Testis (tissue), 3 donors: ENCODE results near the gene GRIA4. TPM values are rescaled to one million over a fixed set of nuclear protein-coding genes. Genes with fewer than 3 reads are reported as not detected.

Source experiments
- DNase-seq: peaks from one replicate; pipeline ENCODE4 v3.0.0-alpha.2; 2019
- H3K27ac ChIP-seq, 2 donors: fragments of 200-600 bp; sonication (generic); one replicate each; pipeline ENCODE4 v1.5.1; 2019
- H3K27me3 ChIP-seq: fragments of 200-600 bp; sonication (generic); one replicate; pipeline ENCODE4 v1.5.1; 2019
- H3K36me3 ChIP-seq: fragments of 200-600 bp; sonication (generic); one replicate; pipeline ENCODE4 v1.5.1; 2017; ENCODE audit warnings: low read depth; ENCODE audit errors: missing control alignments
- H3K4me1 ChIP-seq: fragments of 200-600 bp; sonication (generic); one replicate; pipeline ENCODE4 v1.5.1; 2019
- H3K4me3 ChIP-seq, 2 donors: fragments of 200-600 bp; sonication (generic); one replicate each; pipeline ENCODE4 v1.5.1; 2017 to 2019
- H3K9me3 ChIP-seq: fragments of 200-600 bp; sonication (generic); one replicate; pipeline ENCODE4 v1.5.1; 2017
- POLR2A ChIP-seq: fragments of 450-650 bp; IDR thresholded peaks from one replicate; pipeline ENCODE4 v1.6.1; 2017; ENCODE audit warnings: antibody characterized with exemption, mild to moderate bottlenecking, moderate library complexity
- whole genome bisulfite sequencing, 2 donors: methylation state at CpG; one replicate each; pipeline ENCODE4 v1.1.5; 2018; 5-methylcytosine and 5-hydroxymethylcytosine counted together
- intact Hi-C: fragments of 100-400 bp; cut with DNase I; formaldehyde crosslinking; loops from one replicate; pipeline ENCODE4 v1.15.1; 2023; ENCODE audit warnings: low total_unique reads
- polyA plus RNA-seq: library from polyadenylated mRNA; stranded (reverse); fragments of 350-450 nt; fragmentation: Illumina TruSeq; extraction: RNeasy Lipid Tissue Mini Kit (QIAGEN cat#74804); gene quantifications from one replicate; pipeline ENCODE4 v1.2.3, GENCODE V29; 2014; ENCODE audit warnings: low read depth, low replicate concordance; ENCODE audit not compliant: insufficient read depth
- total RNA-seq, 2 donors: library from RNA; depleted of rRNA; stranded (reverse); fragments of >200 nt; gene quantifications; one replicate each; pipeline ENCODE4 v1.2.3, GENCODE V29; 2016
- TF ChIP-seq, protein P1 (sequence below), 3 experiments: fragments of 450-650 bp in 2 of 3; fragments of 200-600 bp in 1 of 3; sonication (generic) in 1 of 3; IDR thresholded peaks; one replicate each; pipeline ENCODE4 v1.5.1; 2016 to 2019; ENCODE audit warnings: antibody characterized with exemption in 3 of 3, mild to moderate bottlenecking in 2 of 3, moderate library complexity in 1 of 3

GRIA4 gene
- total and polyA plus RNA-seq, 3 donors from 2014 or later = 0.08 to 1.1 (median 0.18) TPM

DNA sequence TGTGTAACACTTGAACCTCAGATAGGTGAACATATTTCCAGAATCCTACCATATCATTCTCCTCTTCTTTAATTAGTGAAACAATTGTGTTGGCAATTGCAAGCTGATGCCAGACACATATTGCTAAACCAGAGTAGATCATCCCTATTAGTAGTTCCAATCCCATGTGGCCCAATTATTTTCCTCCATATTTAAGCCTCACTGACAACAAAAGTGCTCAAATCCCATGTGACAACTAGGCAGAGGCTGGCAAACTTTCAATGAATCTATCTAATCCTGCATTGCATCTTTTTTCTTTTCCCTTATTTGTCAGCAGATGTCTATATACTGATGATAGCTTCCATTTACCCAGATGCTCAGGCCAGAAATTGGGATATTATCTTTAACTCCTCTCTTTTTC lies 90.4 kb downstream of the GRIA4 start:
- no peak for DNase-seq
- Histone ChIP-seq H3K4me3 (no peak overlapping the region), H3K27me3 (no peaks in the 10 kb centered on the region), H3K27ac (no peak overlapping the region), H3K36me3 (no peaks in the 10 kb centered on the region), H3K4me1 (no peaks in the 10 kb centered on the region), H3K9me3 (no peaks in the 10 kb centered on the region)
- TF ChIP-seq, protein P1, sequence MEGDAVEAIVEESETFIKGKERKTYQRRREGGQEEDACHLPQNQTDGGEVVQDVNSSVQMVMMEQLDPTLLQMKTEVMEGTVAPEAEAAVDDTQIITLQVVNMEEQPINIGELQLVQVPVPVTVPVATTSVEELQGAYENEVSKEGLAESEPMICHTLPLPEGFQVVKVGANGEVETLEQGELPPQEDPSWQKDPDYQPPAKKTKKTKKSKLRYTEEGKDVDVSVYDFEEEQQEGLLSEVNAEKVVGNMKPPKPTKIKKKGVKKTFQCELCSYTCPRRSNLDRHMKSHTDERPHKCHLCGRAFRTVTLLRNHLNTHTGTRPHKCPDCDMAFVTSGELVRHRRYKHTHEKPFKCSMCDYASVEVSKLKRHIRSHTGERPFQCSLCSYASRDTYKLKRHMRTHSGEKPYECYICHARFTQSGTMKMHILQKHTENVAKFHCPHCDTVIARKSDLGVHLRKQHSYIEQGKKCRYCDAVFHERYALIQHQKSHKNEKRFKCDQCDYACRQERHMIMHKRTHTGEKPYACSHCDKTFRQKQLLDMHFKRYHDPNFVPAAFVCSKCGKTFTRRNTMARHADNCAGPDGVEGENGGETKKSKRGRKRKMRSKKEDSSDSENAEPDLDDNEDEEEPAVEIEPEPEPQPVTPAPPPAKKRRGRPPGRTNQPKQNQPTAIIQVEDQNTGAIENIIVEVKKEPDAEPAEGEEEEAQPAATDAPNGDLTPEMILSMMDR (IDR thresholded peaks at IDR 0.05) = no peak
- no peak for TF ChIP-seq POLR2A
- intact Hi-C loops = no loop called here

DNA sequence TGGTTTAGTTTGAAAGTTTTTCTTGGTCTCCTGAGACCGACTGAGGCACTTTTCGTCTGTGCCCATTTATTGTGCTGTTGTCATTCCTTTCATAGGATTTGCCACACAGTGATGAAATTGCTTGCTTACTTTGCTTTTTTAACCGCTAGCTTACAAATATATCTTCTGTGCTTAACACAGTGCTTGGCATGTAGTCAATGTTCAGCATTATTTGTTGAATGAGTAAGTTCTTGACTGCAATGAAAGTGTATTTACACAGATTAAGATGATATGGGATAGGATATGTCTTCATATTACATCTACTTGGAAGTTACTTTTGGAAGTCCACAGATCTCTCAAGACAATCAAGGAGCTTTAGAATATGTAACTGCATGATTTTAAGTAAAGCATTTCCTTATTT lies 91.2 kb downstream of the GRIA4 start:
- no peaks in the 10 kb centered on the region for H3K4me1 ChIP-seq
- no peak overlapping the region for H3K27ac ChIP-seq
- H3K27me3 ChIP-seq = no peaks in the 10 kb centered on the region
- TF ChIP-seq POLR2A = no peak
- TF ChIP-seq, protein P1 (IDR thresholded peaks at IDR 0.05) = no peak
- H3K9me3 ChIP-seq = no peaks in the 10 kb centered on the region
- DNase-seq = no peak
- intact Hi-C loops = no loop called here
- no peaks in the 10 kb centered on the region for H3K36me3 ChIP-seq
- H3K4me3 ChIP-seq = no peak overlapping the region
- 89 to 96% methylated on average over 3 of the region's 3 CpGs for WGBS, 2 donors

DNA sequence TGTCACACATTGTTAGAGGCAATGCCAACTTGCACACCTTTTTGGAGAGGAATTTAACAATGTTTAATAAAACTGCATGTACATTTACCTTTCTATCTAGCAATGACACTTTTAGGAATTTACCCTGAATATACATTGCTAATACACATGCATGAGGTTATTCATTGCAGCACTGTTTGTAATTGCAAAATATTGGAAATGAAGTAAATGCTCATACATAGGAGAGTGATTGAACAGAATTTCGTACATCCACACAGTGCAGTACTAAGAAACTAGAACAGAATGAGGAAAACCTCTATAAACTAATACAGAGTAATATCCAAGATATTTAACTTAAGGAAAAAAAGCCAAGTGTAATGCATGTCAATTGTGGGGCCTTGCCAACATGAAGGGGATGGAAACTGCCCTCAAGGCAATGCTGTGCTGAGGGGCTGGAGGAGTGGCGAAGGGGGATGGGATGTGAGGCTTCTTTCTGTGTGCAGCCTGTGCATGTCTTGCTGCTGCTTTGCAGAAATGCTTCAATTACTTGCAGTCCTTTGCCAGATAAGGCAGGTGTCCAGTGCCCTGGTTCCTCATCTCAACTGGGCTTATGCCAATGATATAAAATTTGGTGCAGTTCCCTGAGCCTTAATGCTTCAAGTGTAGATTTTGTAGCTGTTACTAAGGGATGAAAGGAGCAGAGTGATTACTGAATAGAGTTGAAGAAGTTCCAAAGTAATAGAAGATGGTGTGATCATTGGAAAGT lies 96.1 kb downstream of the GRIA4 start:
- intact Hi-C loops = no loop called here
- H3K4me1 ChIP-seq = no peaks in the 10 kb centered on the region
- no peaks in the 10 kb centered on the region for H3K27me3 ChIP-seq
- no peak overlapping the region for H3K4me3 ChIP-seq
- no peak overlapping the region for H3K27ac ChIP-seq
- WGBS, 2 donors = 77 to 83% methylated on average over 2 of the region's 2 CpGs
- DNase-seq = no peak
- H3K9me3 ChIP-seq = no peaks in the 10 kb centered on the region
- TF ChIP-seq POLR2A = no peak
- TF ChIP-seq, protein P1 (IDR thresholded peaks at IDR 0.05) = no peak
- no peaks in the 10 kb centered on the region for H3K36me3 ChIP-seq

DNA sequence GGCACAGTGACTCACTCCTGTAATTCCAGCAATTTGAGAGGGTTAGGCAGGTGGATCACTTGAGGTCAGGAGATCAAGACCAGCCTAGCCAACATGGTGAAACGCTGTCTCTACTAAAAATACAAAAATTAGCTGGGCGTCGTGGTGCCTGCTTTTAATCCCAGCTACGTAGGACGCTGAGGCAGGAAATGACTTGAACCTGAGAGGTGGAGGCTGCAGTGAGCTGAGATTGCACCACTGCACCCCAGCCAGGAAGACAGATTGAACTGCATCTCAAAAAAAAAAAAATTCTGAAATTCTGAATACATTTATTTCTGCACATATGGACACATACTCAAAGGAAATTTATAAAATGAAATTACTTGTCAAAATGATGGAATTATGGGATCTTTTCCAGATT lies 103.2 kb downstream of the GRIA4 start:
- TF ChIP-seq POLR2A = no peak
- TF ChIP-seq, protein P1 (IDR thresholded peaks at IDR 0.05) = no peak
- DNase-seq = no peak
- intact Hi-C loops = no loop called here
- H3K27ac ChIP-seq = no peak overlapping the region
- H3K4me3 ChIP-seq = no peak overlapping the region
- WGBS, 2 donors = 85 to 86% methylated on average over 5 of the region's 5 CpGs
- H3K9me3 ChIP-seq = no peaks in the 10 kb centered on the region
- no peaks in the 10 kb centered on the region for H3K4me1 ChIP-seq
- no peaks in the 10 kb centered on the region for H3K36me3 ChIP-seq
- no peaks in the 10 kb centered on the region for H3K27me3 ChIP-seq

DNA sequence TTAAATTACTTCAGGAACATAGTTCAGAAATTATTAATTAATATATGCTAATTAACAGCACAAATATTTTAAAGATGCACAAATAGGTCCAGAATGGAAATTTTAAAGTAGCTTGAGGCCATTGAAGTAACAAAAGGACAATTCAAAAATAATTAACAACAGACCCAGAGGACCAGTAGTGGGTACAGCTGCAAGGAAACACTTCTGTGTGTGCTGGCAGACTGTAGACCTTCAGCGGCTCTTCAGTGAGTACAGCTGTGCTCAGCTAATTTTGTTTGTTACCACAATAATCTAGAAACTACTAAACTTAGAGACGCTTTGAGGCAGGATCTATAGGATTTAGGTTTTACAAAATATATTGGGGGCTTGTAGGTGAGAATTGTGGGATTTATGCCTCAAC lies 103.8 kb downstream of the GRIA4 start:
- H3K27ac ChIP-seq = no peak overlapping the region
- no peaks in the 10 kb centered on the region for H3K9me3 ChIP-seq
- no peaks in the 10 kb centered on the region for H3K27me3 ChIP-seq
- WGBS, 2 donors = 81 to 92% methylated on average over 2 of the region's 2 CpGs
- intact Hi-C loops = no loop called here
- no peak overlapping the region for H3K4me3 ChIP-seq
- H3K4me1 ChIP-seq = no peaks in the 10 kb centered on the region
- TF ChIP-seq, protein P1 (IDR thresholded peaks at IDR 0.05) = no peak
- TF ChIP-seq POLR2A = no peak
- no peak for DNase-seq
- no peaks in the 10 kb centered on the region for H3K36me3 ChIP-seq
